Measurements from ENCODE around the gene CCIN.
A peak's percentile ranks its signal among the peaks of the same experiment; 100 is the strongest.

Gene CCIN

DNA sequence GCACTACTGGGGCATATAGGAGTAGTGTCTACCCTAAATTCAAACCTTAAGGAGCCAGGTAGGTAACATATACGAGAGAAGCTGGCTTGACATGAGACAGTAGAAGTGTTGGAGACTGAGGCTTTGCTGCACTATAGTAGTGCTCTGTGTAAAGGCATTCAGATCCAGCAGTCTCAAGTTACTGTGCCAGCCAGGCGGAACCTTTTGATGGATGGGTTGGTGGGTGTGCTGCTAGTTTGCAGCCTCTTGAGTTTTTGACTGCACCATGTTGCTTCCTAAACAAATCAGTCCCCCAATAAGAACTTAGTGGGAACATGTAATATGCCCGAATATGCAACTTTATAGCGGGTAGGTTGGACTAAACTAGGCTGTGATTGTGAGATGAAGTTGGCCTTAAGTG lies 23.0 kb downstream of the CCIN start:
- DNase-seq: no peak

DNA sequence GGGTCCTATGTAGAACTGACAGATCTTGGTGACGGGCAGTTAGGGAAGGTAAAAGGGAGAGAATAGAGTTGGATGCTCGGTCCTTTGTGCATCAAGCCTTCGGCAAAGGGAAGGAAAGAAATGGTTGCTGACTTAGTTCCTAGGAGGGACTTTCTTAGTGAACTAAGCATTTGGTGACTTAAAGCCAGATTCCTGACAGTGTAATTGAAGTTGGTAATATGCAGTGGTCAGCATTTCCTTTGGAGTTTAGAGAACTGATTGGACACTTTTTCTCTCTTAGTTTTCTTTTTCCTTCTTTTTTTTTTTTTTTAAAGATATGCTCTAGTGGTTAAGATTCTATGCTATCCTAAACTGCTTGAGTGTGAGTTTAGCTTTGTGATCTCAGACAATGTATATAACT lies 23.8 kb downstream of the CCIN start:
- no peak for DNase-seq

DNA sequence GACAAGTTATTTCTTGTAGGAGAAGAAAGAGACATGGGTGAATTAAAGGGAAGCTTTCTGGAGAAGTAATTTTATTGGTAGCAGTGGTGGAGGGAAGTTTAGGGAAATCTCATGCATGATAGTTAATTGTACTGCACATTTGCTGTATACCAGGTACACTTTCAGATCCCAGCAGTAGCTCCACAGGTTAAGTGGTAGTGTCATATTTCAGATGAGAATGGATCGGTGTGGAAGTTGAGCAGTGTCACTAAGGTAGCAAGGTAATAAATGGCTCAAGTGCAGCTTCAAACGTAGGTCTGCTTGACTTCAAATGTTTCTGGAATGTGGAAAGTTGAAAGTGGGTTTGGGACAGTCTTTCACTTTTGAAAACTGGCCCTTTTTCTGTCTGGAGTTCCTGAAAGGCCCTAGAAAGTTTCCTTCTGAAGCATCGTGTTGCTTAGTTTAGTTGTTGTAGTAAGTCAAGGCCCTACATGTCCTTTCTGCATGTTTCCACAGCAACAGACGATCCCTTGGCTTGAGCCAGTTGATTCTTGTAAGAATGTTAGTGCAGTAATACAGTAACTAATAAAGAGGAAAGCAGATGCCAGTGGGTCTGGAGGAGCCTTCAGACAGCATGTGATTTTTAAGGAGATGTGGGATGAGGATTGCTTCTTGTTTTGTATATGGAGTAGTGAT lies 25.3 kb downstream of the CCIN start:
- DNase-seq: no peak

DNA sequence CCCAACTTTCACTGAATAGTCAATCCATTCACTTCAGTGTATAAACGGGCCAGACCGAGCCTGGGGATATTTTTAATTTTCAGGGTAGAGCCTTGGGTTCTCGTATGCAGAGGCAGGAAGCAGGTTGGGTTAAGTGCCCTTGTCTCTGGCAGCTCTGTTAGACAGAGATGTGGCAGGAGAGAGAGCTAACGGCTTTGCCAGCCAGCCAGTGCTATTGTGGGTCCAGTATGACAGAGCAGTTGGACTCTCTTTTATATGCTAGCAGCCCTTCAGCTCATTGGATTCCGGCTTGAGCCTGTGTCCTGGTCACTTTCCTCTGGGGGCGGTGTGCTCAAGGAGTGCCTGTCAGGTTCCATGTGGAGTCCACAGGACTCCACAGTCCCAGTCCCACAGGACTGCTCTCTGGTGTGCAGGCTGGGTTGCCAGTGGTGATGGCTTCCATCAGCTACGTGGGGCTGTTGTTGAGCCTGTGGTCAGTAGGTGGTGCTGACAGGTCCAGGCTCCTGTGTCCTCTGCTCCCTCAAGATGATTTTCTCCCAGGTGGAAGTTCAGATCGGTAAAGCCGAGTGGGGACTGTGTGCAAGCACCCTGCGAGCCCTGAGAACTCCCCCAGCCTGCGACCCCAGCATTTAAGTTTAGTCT lies 35.8 kb downstream of the CCIN start:
- no peak for DNase-seq

DNA sequence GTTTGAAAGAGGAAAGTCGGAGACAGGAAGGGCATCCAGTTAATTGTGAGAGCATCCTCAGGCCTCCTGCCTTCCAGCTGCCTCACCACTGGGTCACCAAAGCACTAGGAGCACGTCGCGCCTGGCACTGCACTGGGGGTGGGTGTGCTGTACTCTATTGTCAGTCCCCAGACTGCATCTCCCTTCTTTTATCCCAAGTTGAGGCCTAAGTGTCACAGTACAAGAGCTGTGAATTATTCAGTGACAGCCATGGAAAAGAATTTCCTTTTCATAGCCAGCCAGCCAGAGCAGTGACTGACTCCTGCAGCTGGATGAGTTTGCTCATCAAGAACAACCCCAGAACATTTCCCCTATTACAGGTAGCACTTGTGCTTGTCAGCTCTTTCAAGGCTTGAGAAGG lies 37.8 kb downstream of the CCIN start:
- DNase-seq: peak; percentile 46

DNA sequence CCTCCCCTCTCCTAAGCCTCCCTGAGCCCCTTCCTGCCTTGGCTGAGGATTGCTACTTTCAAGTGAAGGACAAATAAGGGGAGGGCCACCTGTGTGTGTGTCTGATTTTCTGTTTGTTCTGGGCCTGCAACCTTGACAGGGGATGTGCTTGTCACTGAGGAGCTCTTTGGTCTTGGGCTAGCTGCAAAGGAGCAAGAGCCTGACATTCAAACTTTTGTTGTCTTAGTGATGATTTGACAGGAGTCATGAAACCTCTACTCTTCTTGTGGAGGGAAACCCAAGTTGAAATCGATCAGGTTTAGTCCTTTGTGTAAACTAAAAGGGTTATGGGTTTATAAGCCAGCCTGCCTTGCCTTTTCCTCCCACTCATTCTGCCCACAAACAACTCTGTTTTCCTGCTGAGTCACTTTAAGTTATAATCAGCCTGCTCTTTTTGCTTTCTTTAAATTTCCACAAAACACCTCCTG lies 38.4 kb downstream of the CCIN start:
- DNase-seq: no peak

DNA sequence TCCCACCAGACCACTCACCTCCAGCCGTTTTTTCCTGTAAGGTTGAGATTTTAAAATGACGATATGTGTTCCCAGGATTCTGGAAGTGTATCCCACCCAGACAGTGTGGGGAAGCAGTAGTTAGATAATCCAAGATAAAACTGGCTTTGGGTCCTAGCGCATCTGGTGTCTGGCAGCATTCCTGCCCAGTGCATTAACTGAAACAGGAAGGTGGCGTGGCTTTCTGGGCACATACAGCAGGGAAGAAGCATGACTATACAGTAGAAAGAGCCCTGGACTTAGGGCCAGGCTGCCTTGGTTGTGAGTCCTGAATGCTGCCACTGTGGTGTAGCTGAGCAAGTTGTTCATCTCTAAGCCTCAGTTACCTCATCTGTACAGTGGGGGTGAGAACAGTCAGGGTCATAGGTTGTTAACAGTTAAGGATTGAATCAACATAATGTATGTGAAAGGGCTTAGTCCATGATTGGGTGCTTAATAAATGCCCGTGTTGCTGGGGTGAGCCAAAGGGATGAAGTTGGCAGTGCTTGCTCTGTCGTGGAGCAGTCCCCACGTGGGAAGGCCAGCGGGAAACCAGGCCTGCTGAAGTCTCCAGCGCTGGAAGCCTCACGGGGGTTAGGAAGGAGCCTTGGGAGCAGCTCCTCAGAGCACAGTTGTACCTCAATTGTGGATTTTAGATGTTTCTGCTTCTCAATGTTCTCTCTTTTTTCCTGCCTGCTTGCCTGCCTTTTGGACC lies 39.5 kb downstream of the CCIN start:
- no peak for DNase-seq

DNA sequence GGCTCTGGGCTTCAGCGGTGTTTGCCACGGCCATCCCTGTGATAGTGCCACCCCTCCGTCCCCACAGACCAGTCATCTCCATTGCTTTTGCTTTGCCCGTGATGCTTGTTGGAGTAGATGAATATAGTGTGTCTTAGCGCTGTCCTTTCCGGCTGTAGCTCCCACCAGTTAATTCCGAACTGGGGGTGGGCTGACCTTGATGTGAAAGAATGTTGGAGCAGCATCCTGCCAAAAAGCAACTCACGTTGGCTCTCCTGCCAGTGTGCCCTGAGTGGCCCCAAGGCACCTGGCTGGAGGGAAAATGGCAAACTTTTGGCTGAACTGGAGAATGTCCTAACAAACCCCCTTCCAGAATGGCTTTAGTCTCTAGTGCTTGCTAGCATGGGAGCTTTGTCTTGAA lies 41.5 kb downstream of the CCIN start:
- DNase-seq: no peak

DNA sequence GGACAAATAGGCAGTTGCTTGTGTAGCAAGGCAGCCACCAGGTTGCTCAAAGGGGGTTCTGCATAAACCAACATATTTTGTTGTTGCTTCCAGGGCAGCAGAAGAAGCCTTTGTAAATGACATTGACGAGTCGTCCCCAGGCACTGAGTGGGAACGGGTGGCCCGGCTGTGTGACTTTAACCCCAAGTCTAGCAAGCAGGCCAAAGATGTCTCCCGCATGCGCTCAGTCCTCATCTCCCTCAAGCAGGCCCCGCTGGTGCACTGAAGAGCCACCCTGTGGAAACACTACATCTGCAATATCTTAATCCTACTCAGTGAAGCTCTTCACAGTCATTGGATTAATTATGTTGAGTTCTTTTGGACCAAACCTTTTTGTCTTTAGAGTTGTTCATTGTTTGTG lies 42.3 kb downstream of the CCIN start:
- no peak for DNase-seq

DNA sequence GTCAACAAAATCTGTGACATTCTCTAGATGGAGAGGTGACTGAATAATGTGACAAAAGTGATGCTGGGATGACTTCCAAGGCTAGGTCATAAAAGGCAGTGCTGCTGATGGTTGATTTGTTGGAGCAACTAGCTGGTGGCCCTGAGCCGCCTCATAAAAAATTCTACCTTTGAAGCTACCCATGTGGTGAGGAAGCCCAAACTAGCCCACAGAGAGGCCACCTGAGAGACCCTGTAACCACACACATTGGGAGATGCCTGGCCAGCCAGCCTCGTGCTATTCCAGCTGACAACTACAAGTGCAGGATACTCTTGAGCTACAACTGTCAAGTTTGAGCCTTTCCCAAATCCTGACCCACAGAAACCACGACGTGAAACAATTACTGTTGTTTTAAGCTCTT lies 44.2 kb downstream of the CCIN start:
- DNase-seq: no peak

DNA sequence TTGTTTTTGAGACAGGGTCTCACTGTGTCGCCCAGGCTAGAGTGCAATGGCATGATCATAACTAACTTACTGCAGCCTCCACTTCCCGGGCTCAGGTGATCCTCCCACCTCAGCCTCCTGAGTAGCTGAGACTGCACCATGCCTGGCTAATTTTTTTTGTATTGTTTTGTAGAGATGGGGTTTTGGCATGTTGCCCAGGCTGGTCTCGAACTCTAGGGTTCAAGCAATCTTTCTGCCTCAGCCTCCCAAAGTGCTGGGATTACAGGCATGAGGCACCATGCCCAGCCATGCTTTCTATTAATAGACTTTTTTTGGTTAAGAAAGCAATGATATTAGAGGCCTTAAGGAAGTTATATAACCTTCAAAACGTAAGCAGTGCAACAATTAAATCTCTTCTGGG lies 44.8 kb downstream of the CCIN start:
- DNase-seq: no peak

DNA sequence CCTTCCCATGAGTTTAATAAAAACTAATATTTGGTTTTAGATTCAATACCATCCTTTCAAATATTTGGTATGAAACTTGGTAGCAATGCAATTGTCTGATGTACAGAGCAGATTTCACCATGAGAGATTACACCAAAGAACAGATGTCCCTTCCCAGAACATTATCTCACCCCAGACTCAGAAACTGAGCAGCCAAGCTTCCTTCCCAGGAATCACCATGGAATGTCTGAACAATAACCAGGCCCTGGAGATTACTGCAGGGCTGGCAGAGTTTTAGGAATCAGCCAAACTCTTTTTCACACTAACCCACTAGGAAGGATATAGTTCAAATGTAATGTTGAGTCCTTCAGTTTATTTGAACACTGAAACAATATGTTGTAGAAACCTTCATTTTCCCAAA lies 45.4 kb downstream of the CCIN start:
- no peak for DNase-seq

DNA sequence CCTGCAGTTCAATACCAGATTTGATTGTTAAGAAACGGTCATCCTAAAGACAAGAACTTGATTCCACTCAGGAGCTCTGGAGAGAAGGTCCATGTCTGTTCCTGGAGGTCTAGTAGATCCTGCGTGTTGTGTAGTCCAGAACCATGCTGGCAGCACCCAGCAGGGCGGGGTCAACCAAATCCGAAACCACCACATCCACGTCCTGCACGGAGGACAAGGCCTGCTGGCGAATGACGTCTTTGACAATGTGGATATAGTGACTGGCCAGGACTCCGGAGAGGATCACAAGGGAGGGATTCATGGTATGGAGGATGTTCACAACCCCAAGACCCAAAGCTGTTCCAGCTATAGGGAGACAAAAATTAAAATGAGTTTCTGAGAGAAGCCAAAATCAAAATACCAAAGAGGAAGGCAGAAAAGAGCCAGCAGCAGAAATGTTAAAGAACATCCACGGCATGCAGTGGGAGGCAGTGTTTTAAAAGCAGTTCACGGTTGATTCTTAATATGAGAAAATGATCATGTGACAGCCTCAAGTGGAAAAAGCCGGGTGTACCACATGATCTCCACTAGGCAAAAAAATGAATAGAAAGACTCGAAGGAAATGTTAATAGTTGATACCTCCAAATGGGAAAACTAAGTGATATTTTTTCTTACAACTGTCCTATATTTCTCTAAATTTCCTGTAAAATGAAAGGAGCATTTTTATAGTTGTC lies 48.2 kb downstream of the CCIN start:
- no peak for DNase-seq

DNA sequence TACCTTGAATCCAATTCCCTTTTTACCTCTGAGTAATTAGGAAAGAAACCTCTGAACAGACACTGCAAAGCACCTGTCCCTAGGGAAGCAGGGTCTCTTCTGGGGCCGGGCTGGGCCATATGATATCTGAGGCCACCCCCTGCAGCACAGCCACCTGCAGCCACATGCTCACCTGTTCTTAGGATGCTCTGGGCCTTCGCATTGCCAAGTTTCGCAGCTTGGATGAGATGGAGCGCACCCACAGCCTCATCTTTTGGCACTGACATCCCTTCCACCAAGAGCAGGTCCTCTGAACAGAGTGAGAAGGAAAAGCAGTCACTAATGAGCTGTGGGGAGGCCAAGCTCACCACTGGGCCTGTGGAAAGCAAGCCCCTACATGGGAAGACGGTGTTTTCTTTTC lies 48.8 kb downstream of the CCIN start:
- DNase-seq: no peak

DNA sequence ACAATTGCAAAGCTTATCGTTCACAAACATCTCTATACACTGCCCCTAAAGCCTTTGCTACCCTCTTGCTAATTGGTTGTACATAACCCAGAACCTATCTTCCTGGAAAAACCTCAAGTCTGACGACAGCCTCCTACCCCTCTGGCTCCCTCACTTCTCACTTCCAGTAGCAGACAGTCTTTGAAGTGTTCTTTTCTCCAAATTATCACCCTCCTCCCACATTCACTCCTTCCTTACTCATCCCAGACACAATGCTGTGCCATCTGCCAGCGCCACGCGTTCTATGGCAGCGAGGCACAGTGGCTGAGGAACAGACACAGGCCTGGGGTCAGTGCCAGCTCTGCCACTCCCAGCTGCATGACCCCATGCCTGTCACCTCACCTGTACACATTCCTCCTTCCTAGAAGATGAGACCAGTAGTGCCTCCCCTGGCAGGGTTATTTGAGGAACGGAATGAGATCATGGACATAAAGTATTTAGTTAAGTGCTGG lies 49.3 kb downstream of the CCIN start:
- no peak for DNase-seq
